Endothelial cell of umbilical vein (primary cell): ENCODE results near the gene GCH1. TPM values are rescaled to one million over a fixed set of nuclear protein-coding genes. Genes with fewer than 3 reads are reported as not detected.

Source experiments
- BruUV-seq: library from RNA; stranded (reverse); fragments of 400-500 nt; replicated peaks from 2 replicates; lab custom pipeline; 2021; lab: Mats Ljungman, UMichigan
- CTCF ChIA-PET: fragments of 300-600, 350-600 bp; sonication (Branson Sonifier 250); formaldehyde crosslinking; loops from one replicate; lab custom pipeline; 2021; ENCODE audit warnings: antibody characterized with exemption, inconsistent platforms; lab: Charles Lee
- POLR2A ChIA-PET: fragments of 300-600, 350-600 bp; sonication (Branson Sonifier 250); formaldehyde crosslinking; loops from one replicate; lab custom pipeline; 2021; ENCODE audit warnings: antibody characterized with exemption, inconsistent platforms; lab: Charles Lee
- DNase-seq: peaks from one replicate; pipeline ENCODE4 v3.0.0-alpha.2; 2011; ENCODE audit warnings: low read depth, low spot score
- FAIRE-seq: peaks from 2 replicates; lab custom pipeline; 2011; peaks lifted over from hg19 to GRCh38; lab: Jason Lieb, UNC
- H2AFZ ChIP-seq: 2 replicates; pipeline ENCODE4 v1.6.0; 2012; ENCODE audit warnings: low read depth, low read length, control low read depth, inconsistent platforms
- H3K27ac ChIP-seq: 2 replicates; pipeline ENCODE4 v1.5.1; 2011; ENCODE audit warnings: low read depth, mild to moderate bottlenecking, control low read depth, low read length, moderate library complexity; ENCODE audit not compliant: insufficient read depth
- H3K27me3 ChIP-seq, 2 experiments: 2 replicates each; pipeline versions ENCODE4 v1.6.0 to v1.6.1; 2011; ENCODE audit warnings: low read length in 2 of 2, mixed read lengths in 1 of 2; ENCODE audit not compliant: control insufficient read depth in 2 of 2, insufficient read depth in 2 of 2
- H3K36me3 ChIP-seq, 2 experiments: 2 replicates in 1 of 2; 3 replicates in 1 of 2; pipeline ENCODE4 v1.5.1; 2011; ENCODE audit warnings: low read length in 2 of 2, mild to moderate bottlenecking in 1 of 2, moderate library complexity in 1 of 2; ENCODE audit not compliant: control insufficient read depth in 2 of 2, insufficient read depth in 2 of 2; ENCODE audit errors: extremely low read depth in 1 of 2
- H3K4me1 ChIP-seq: 3 replicates; pipeline ENCODE4 v1.5.1; 2011; ENCODE audit warnings: mild to moderate bottlenecking, low read length; ENCODE audit not compliant: control insufficient read depth, insufficient read depth; ENCODE audit errors: extremely low read depth
- H3K4me2 ChIP-seq: 2 replicates; pipeline ENCODE4 v1.6.1; 2011; ENCODE audit warnings: low read length, control low read depth, mixed read lengths; ENCODE audit not compliant: insufficient read depth
- H3K4me3 ChIP-seq, 3 experiments: fragments of 200-600 bp in 1 of 3; sonication (generic), shearing (Covaris generic) in 1 of 3; replicated peaks in 1 of 3; 2 replicates each; pipeline ENCODE4 v1.5.1; 2011 to 2016; ENCODE audit warnings: control low read depth in 3 of 3, low read length in 3 of 3, mild to moderate bottlenecking in 2 of 3, inconsistent platforms in 1 of 3, low read depth in 1 of 3, moderate library complexity in 1 of 3; ENCODE audit not compliant: insufficient read depth in 1 of 3
- H3K79me2 ChIP-seq: 2 replicates; pipeline ENCODE4 v1.6.0; 2012; ENCODE audit warnings: low read length, inconsistent platforms; ENCODE audit not compliant: control insufficient read depth, insufficient read depth
- H3K9ac ChIP-seq: replicated peaks from 2 replicates; pipeline ENCODE3; 2011; ENCODE audit warnings: low read length, control low read depth; ENCODE audit not compliant: insufficient read depth; ENCODE audit errors: extremely low read depth
- H3K9me1 ChIP-seq: replicated peaks from 3 replicates; pipeline ENCODE4 v1.6.0; 2011; ENCODE audit warnings: mild to moderate bottlenecking, low read length; ENCODE audit not compliant: control insufficient read depth, insufficient read depth; ENCODE audit errors: extremely low read depth
- H3K9me3 ChIP-seq: replicated peaks from 2 replicates; pipeline ENCODE4 v1.5.1; 2012; ENCODE audit warnings: low read length, inconsistent platforms; ENCODE audit not compliant: control insufficient read depth, insufficient read depth
- H4K20me1 ChIP-seq: replicated peaks from 2 replicates; pipeline ENCODE3; 2011; ENCODE audit warnings: mild to moderate bottlenecking, low read length; ENCODE audit not compliant: control insufficient read depth, insufficient read depth; ENCODE audit errors: extremely low read depth
- CTCF ChIP-seq, 2 donors: IDR thresholded peaks; 1 replicate in 1 of 2; 2 replicates in 1 of 2; pipeline ENCODE4 v1.5.1; 2011; ENCODE audit warnings: low read length in 2 of 2, mild to moderate bottlenecking in 2 of 2, moderate library complexity in 2 of 2, control low read depth in 1 of 2, inconsistent platforms in 1 of 2, low read depth in 1 of 2; ENCODE audit not compliant: insufficient read depth in 1 of 2; ENCODE audit errors: extremely low read depth in 1 of 2
- FOS ChIP-seq: IDR thresholded peaks from 2 replicates; pipeline ENCODE4 v1.6.1; 2011; ENCODE audit warnings: mild to moderate bottlenecking, low read length, moderate library complexity, borderline replicate concordance; ENCODE audit not compliant: insufficient read depth
- GATA2 ChIP-seq: IDR thresholded peaks from 2 replicates; pipeline ENCODE4 v1.7.0; 2011; ENCODE audit warnings: low read depth, mild to moderate bottlenecking, moderate library complexity, mixed read lengths, low read length; ENCODE audit not compliant: insufficient read length, insufficient read depth
- JUN ChIP-seq: IDR thresholded peaks from 2 replicates; pipeline ENCODE4 v1.6.1; 2011; ENCODE audit warnings: borderline replicate concordance, low read depth; ENCODE audit not compliant: insufficient read length, insufficient read depth
- MAX ChIP-seq: IDR thresholded peaks from 2 replicates; pipeline ENCODE4 v1.6.1; 2011; ENCODE audit not compliant: insufficient read depth, insufficient read length
- MYC ChIP-seq: IDR thresholded peaks from one replicate; pipeline ENCODE4 v1.6.1; 2011; ENCODE audit warnings: mild to moderate bottlenecking, low read depth, low read length
- POLR2A ChIP-seq: IDR thresholded peaks from 2 replicates; pipeline ENCODE4 v1.6.1; 2012; ENCODE audit warnings: low read depth, mild to moderate bottlenecking, control low read depth, low read length
- dilution Hi-C: fragments of 300-500 bp; cut with MboI; formaldehyde crosslinking; loops from one replicate; pipeline ENCODE4 v1.15.0; 2019; ENCODE audit warnings: low sequenced_read_pairs; ENCODE audit not compliant: extremely low pct_ligation_motif_present
- intact Hi-C: fragments of 100-400 bp; cut with micrococcal nuclease; formaldehyde crosslinking; loops from one replicate; pipeline ENCODE4 v1.10.0; 2022
- polyA plus RNA-seq, 4 experiments: library from polyadenylated mRNA; depleted of rRNA in 3 of 4; stranded (reverse) in 3 of 4; unstranded in 1 of 4; fragments of >200 nt; gene quantifications; 2 replicates each; pipeline versions ENCODE4 v1.2.1 to v1.2.3, GENCODE V29; 2011 to 2012; ENCODE audit warnings: missing spikeins in 1 of 4
- total RNA-seq: library from RNA; stranded (reverse); gene quantifications from 2 replicates; pipeline ENCODE4 v1.2.3, GENCODE V29; 2021

GCH1 gene
- total and polyA plus RNA-seq, 2 donors (not counting 3 experiments of a cell fraction or from before 2014, with no cell fraction given), result 3.6 to 4.6 TPM

GRCh38 chr14:54837508-54838149 is 65.0 kb downstream of the GCH1 start:
- H3K9ac ChIP-seq, result no peak overlapping the region
- H2AFZ ChIP-seq, result no peak overlapping the region
- dilution Hi-C loops, result no loop called here
- FAIRE-seq, result no peak
- no peaks in the 10 kb centered on the region for H3K36me3 ChIP-seq
- ChIA-PET POLR2A (interaction anchor here (0.7 kb wide), 1 partner anchor 273 kb away, joined by 13 read pairs; no protein-coding TSS in a partner anchor), CTCF (interaction anchor here (1.0 kb wide), 1 partner anchor 10 kb away, joined by 4 read pairs; no protein-coding TSS in a partner anchor)
- H3K4me2 ChIP-seq, result no peak overlapping the region
- H4K20me1 ChIP-seq, result no peaks in the 10 kb centered on the region
- no peak overlapping the region for H3K4me3 ChIP-seq
- no TSS peak for BruUV-seq
- DNase-seq, result no peak
- no peaks in the 10 kb centered on the region for H3K9me3 ChIP-seq
- no peaks in the 10 kb centered on the region for H3K79me2 ChIP-seq
- H3K4me1 ChIP-seq, result no peaks in the 10 kb centered on the region
- H3K9me1 ChIP-seq, result no peaks in the 10 kb centered on the region
- TF ChIP-seq POLR2A, result no peak
- no peak for TF ChIP-seq MAX
- TF ChIP-seq FOS, result no peak
- TF ChIP-seq CTCF (IDR thresholded peaks at IDR 0.05; ENCODE audit: extremely low read depth in 1 of 2, insufficient read depth in 1 of 2, low read depth in 1 of 2, low read length in 2 of 2), result no peak
- TF ChIP-seq JUN, result no peak
- TF ChIP-seq GATA2, result no peak
- TF ChIP-seq MYC, result no peak
- no peak overlapping the region for H3K27ac ChIP-seq
- intact Hi-C loops, result no loop called here
- H3K27me3 ChIP-seq, result no peaks in the 10 kb centered on the region
